Gastrocnemius medialis (tissue), 4 donors: ENCODE results near the gene RIPK4.

Source experiments
- CTCF ChIP-seq, 5 experiments: fragments of 450-650 bp in 3 of 5; fragments of 200-600 bp in 2 of 5; sonication (generic) in 2 of 5; IDR thresholded peaks in 4 of 5; conservative IDR thresholded peaks in 1 of 5; 1 replicate in 4 of 5; 2 replicates in 1 of 5; pipeline ENCODE4 v1.5.1; 2016 to 2019; ENCODE audit warnings: antibody characterized with exemption in 5 of 5, mild to moderate bottlenecking in 3 of 5, moderate library complexity in 3 of 5
- POLR2A ChIP-seq, 2 donors: fragments of 450-650 bp; IDR thresholded peaks; one replicate each; pipeline ENCODE4 v1.6.1; 2017; ENCODE audit warnings: antibody characterized with exemption in 2 of 2, mild to moderate bottlenecking in 2 of 2, moderate library complexity in 2 of 2

- peak; percentile 61 to 89 (median 79) for TF ChIP-seq CTCF (IDR thresholded peaks at IDR 0.05 in 4 of 5, conservative IDR thresholded peaks at IDR 0.05 in 1 of 5)
- no peak for TF ChIP-seq POLR2A (IDR thresholded peaks at IDR 0.05)
Observed at GRCh38 chr21:41777951-41778815, 11.3 kb upstream of the RIPK4 start.
